Breast epithelium (tissue), 3 donors: ENCODE measurements around the gene HOXB1.

Source experiments
- CTCF ChIP-seq, 3 donors: fragments of 450-650 bp; IDR thresholded peaks; one replicate each; pipeline ENCODE4 v1.5.1; 2016 to 2017; ENCODE audit warnings: antibody characterized with exemption in 3 of 3, mild to moderate bottlenecking in 3 of 3, moderate library complexity in 3 of 3
- POLR2A ChIP-seq: fragments of 450-650 bp; IDR thresholded peaks from one replicate; pipeline ENCODE4 v1.6.1; 2016; ENCODE audit warnings: antibody characterized with exemption, mild to moderate bottlenecking, moderate library complexity
- POLR2AphosphoS5 ChIP-seq, 3 donors: sonication (generic); formaldehyde crosslinking; IDR thresholded peaks; one replicate each; pipeline ENCODE4 v1.6.1; 2017; ENCODE audit warnings: antibody characterized with exemption in 3 of 3

DNA sequence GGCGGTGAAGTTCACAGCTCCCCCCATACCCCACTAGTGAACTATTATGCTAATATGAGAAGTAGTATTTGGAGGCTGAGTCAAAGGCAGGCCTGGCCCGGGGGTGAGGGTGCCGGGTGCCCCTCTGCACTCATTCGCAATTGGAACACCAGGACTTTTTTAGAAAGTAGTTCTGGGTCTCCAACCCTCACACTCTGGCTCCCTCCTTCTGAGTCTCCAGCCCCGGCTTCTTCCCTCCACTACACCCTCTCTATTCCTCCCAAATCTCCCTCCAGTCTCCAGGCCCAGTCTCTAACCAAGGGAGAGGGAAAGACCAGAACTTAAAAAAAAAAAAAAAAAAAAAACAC is 25.4 kb upstream of the HOXB1 start:
- TF ChIP-seq CTCF (IDR thresholded peaks at IDR 0.05) (no peak), POLR2A (no peak), POLR2AphosphoS5 (IDR thresholded peaks at IDR 0.05) (no peak)
